IPS-15b (cell line): ENCODE data around the gene ACOD1.

ENCODE experiments used
- H3K27me3 ChIP-seq: one replicate; pipeline ENCODE4 v1.6.1; 2013; ENCODE audit warnings: low read length; ENCODE audit not compliant: control insufficient read depth, insufficient read depth
- H3K36me3 ChIP-seq: one replicate; pipeline ENCODE4 v1.6.1; 2013; ENCODE audit warnings: low read length; ENCODE audit not compliant: control insufficient read depth, insufficient read depth
- H3K4me1 ChIP-seq: one replicate; pipeline ENCODE4 v1.6.1; 2013; ENCODE audit warnings: mild to moderate bottlenecking, low read length; ENCODE audit not compliant: control insufficient read depth, insufficient read depth
- H3K4me3 ChIP-seq: one replicate; pipeline ENCODE4 v1.5.1; 2013; ENCODE audit warnings: low read depth, low read length
- H3K9ac ChIP-seq: one replicate; pipeline ENCODE4 v1.6.1; 2013; ENCODE audit warnings: low read depth, mild to moderate bottlenecking, low read length
- H3K9me3 ChIP-seq: one replicate; pipeline ENCODE4 v1.6.1; 2013; ENCODE audit warnings: mild to moderate bottlenecking, low read length; ENCODE audit not compliant: control insufficient read depth, insufficient read depth

ACOD1 gene

GRCh38 chr13:76929320-76929719, 19.0 kb upstream of the ACOD1 start:
- H3K4me1 ChIP-seq = no peaks in the 10 kb centered on the region
- no peaks in the 10 kb centered on the region for H3K27me3 ChIP-seq
- no peaks in the 10 kb centered on the region for H3K9me3 ChIP-seq
- no peak overlapping the region for H3K4me3 ChIP-seq
- no peak overlapping the region for H3K9ac ChIP-seq
- no peaks in the 10 kb centered on the region for H3K36me3 ChIP-seq

DNA sequence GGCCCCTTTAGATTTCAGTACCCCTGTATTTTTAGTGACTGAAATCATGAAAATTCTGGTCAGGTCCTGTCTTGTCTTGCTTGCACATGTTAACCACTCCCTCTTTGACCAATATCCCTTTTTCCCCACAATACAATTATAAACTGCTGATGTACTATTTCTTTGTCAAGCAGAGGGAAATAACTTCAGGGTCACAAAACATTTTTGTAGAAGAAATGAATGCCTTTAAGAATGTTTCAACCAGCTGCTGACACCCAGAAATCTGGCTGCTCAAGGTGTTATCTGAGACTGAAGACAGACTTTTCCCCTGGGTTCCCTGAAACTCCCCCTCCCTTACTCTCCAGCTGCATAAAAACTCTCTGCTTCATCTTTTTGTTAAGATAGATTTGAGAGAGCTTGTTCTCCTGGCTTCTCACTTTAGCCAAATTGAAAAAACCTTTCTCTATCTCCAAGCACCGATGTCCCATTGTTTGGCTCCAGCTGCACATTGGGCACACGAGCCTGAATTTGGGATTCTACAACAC, 18.4 kb upstream of the ACOD1 start:
- no peak overlapping the region for H3K9ac ChIP-seq
- no peaks in the 10 kb centered on the region for H3K4me1 ChIP-seq
- no peaks in the 10 kb centered on the region for H3K36me3 ChIP-seq
- H3K27me3 ChIP-seq = no peaks in the 10 kb centered on the region
- no peak overlapping the region for H3K4me3 ChIP-seq
- H3K9me3 ChIP-seq = no peaks in the 10 kb centered on the region

DNA sequence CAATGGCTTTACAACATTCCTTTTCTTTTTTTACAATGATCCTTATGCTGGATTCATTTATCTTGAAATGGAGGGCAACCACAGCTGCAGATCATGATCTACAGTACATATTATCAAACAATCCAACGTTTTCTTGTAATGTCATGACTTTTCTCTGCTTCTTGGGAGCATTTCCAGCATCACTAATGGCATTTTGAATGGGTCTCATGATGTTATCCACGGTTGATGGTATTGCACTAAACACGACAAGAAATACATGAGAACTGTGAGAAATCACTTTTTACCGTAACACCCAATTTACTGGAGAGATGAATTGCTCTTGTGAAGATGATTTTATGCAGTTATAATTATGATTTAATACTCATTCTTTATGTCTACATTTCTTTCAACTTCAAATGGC, 16.2 kb upstream of the ACOD1 start:
- Histone ChIP-seq H3K4me3 (no peak overlapping the region), H3K27me3 (no peaks in the 10 kb centered on the region), H3K4me1 (no peaks in the 10 kb centered on the region), H3K9me3 (no peaks in the 10 kb centered on the region), H3K9ac (no peak overlapping the region), H3K36me3 (no peaks in the 10 kb centered on the region)

DNA sequence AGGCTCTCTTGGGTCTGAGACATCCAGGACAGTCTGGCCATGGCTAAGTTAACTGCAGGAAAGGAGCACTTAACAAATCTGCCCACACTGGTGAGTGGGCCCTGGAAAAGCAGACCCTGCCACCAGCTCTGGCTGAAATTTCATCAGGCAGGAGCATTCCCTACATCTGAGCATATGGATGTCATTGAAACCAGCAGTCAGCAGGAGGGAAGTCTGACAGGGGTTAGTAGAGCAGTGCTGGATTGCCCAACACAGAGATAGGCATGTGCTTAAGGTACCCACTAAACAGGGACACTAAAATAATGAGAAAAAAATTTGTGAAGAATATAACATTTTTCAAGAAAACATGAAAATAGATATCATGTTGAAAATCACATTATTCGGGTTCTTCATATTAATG, 13.6 kb upstream of the ACOD1 start:
- Histone ChIP-seq H3K27me3 (no peaks in the 10 kb centered on the region), H3K9ac (no peak overlapping the region), H3K4me1 (no peaks in the 10 kb centered on the region), H3K36me3 (no peaks in the 10 kb centered on the region), H3K4me3 (no peak overlapping the region), H3K9me3 (no peaks in the 10 kb centered on the region)

DNA sequence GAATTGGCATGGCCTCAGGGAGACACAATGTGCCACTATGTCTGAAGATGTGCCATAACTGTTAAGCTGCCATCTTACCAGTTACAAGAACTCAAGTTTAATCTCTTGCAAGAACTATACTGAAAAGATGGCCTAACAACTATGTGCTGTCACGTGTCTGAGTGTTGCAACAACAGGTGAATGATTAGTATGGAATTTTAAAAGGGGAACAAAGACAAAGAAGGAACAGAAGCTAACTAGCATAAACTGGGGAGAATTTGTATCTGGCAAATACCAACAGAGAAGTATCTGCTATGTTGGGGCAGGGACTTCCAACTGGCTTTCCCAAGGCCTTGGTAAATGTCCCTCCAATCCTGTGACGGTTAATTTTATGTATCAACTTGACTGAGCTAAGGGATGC, 11.5 kb upstream of the ACOD1 start:
- H3K36me3 ChIP-seq = no peaks in the 10 kb centered on the region
- H3K9ac ChIP-seq = no peak overlapping the region
- H3K27me3 ChIP-seq = no peaks in the 10 kb centered on the region
- H3K4me1 ChIP-seq = no peaks in the 10 kb centered on the region
- no peaks in the 10 kb centered on the region for H3K9me3 ChIP-seq
- H3K4me3 ChIP-seq = no peak overlapping the region

DNA sequence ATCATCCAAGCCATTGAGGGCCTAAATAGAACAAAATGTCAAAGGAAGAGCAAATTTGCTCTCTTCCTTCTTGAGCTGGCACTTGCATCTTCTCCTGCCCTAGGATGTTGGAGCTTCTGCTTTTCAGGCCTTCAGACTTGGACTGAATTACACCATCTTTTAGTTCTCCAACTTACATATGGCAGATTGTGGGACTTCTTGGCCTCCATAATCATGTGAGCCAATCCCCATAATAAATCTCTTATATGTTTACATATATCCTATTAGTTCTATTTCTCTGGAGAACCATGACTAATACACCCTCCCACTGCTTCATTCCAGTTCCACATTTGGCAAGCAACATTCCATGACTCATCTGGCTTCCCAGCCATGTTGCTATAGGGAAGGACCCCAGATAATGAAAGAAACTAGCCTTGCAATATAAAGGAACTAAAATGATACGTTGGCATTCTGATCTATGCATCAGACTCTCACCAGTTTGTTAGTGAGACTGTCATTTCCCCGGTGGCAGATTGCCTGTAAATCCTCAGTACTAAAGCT, 11.0 kb upstream of the ACOD1 start:
- no peak overlapping the region for H3K4me3 ChIP-seq
- H3K27me3 ChIP-seq = no peaks in the 10 kb centered on the region
- no peaks in the 10 kb centered on the region for H3K9me3 ChIP-seq
- H3K4me1 ChIP-seq = no peaks in the 10 kb centered on the region
- H3K9ac ChIP-seq = no peak overlapping the region
- no peaks in the 10 kb centered on the region for H3K36me3 ChIP-seq

DNA sequence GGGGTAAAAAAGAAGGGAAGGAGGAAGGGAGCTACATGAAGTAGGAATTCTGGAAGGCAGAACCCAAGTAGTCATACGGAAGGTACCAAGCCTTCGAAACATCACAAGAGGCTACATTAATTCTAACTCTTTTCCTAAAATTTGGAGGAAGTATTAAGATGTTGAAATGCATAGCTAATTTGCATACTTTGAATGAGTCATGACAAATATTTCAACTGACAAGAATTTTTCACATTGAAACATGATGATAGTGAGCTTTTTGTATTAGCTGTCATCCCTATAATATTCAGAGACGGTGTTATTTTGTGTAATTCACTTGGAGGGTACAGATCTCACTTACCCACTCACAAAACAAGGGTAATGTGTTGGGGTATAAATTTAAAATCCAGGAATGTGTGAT, 9.1 kb upstream of the ACOD1 start:
- Histone ChIP-seq H3K4me3 (no peak overlapping the region), H3K27me3 (no peaks in the 10 kb centered on the region), H3K9me3 (no peaks in the 10 kb centered on the region), H3K9ac (no peak overlapping the region), H3K36me3 (no peaks in the 10 kb centered on the region), H3K4me1 (no peaks in the 10 kb centered on the region)

GRCh38 chr13:76942363-76942762, 5.9 kb upstream of the ACOD1 start:
- Histone ChIP-seq H3K9ac (no peak overlapping the region), H3K27me3 (no peaks in the 10 kb centered on the region), H3K4me3 (no peak overlapping the region), H3K4me1 (no peaks in the 10 kb centered on the region), H3K9me3 (no peaks in the 10 kb centered on the region), H3K36me3 (no peaks in the 10 kb centered on the region)

DNA sequence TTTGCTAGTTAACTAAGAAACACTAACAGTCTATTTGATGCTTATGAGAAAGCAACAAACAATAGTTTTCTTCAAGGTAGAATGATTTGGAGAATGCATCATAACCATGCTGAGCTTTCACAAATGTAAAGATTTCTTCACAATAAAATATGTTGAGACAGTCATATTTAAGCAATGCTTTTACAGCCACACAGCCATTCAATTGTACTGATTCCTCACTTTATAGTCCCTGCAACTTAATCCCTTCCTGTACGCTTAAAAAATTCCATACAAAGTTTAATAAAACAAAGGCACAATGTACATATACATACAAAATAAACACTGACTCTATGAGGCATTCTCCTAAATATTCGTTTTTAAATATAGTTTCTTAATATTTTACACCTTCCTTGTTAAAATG, 4.7 kb upstream of the ACOD1 start:
- Histone ChIP-seq H3K4me1 (no peaks in the 10 kb centered on the region), H3K27me3 (no peaks in the 10 kb centered on the region), H3K9me3 (no peaks in the 10 kb centered on the region), H3K9ac (no peak overlapping the region), H3K4me3 (no peak overlapping the region), H3K36me3 (no peaks in the 10 kb centered on the region)

DNA sequence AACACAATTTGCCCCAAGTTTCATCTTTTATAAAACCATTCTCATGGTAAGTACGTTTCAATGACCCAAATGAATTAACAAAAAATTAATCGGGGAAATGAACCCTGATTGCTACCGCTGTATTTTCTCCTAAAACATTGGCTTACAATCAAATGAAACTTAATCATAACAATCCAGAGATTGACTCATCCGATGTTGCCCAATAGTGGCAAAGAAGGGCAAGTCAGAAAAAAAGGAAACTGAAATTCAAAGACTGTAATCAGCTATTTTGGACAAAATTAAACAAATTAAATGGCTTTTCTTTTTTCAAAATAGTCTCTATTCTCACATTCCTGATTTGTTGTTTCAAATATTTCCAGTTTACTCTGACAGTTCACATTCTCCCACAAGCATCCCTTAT, 3.9 kb upstream of the ACOD1 start:
- no peaks in the 10 kb centered on the region for H3K36me3 ChIP-seq
- no peaks in the 10 kb centered on the region for H3K9me3 ChIP-seq
- H3K9ac ChIP-seq = no peak overlapping the region
- no peaks in the 10 kb centered on the region for H3K4me1 ChIP-seq
- no peak overlapping the region for H3K4me3 ChIP-seq
- H3K27me3 ChIP-seq = no peaks in the 10 kb centered on the region

DNA sequence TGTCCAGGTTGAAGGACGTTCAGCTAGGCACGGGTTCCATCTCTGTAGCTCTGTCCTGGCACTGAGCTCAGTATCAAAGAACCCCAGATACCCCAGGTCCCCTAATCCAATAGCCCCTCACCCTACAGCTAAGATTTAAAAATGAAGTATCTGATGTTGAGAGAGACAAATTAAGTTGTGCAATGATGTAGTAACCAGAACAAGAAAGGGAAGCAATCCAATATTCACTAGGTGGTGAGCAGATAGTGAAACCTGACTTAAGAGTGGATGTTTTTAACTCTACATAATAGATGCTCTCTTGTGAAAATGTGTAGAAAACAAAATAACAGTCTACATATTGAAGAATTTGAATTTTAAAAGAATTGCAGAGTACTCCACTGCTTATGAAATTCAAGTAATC, 1.8 kb downstream of the ACOD1 start:
- no peaks in the 10 kb centered on the region for H3K9me3 ChIP-seq
- no peaks in the 10 kb centered on the region for H3K36me3 ChIP-seq
- no peak overlapping the region for H3K9ac ChIP-seq
- H3K27me3 ChIP-seq = no peaks in the 10 kb centered on the region
- no peak overlapping the region for H3K4me3 ChIP-seq
- no peaks in the 10 kb centered on the region for H3K4me1 ChIP-seq

GRCh38 chr13:76953968-76954367, 5.7 kb downstream of the ACOD1 start:
- Histone ChIP-seq H3K4me3 (no peak overlapping the region), H3K9ac (no peak overlapping the region), H3K27me3 (no peaks in the 10 kb centered on the region), H3K36me3 (no peaks in the 10 kb centered on the region), H3K4me1 (no peaks in the 10 kb centered on the region), H3K9me3 (no peaks in the 10 kb centered on the region)
